ENCODE data around the gene OR6C70. TPM values are rescaled to one million over a fixed set of nuclear protein-coding genes. Genes with fewer than 3 reads are reported as not detected.

OR6C70 gene
- not detected in 2 replicates for total RNA-seq (2022)
- not detected for Bru-seq, nascent RNA
- BruChase-seq, experiment 1, labeled RNA remaining after a 6-hour chase, result not detected
- not detected for BruChase-seq, experiment 2, labeled RNA remaining after a 2-hour chase
- long read RNA-seq, result 0 reads

DNA sequence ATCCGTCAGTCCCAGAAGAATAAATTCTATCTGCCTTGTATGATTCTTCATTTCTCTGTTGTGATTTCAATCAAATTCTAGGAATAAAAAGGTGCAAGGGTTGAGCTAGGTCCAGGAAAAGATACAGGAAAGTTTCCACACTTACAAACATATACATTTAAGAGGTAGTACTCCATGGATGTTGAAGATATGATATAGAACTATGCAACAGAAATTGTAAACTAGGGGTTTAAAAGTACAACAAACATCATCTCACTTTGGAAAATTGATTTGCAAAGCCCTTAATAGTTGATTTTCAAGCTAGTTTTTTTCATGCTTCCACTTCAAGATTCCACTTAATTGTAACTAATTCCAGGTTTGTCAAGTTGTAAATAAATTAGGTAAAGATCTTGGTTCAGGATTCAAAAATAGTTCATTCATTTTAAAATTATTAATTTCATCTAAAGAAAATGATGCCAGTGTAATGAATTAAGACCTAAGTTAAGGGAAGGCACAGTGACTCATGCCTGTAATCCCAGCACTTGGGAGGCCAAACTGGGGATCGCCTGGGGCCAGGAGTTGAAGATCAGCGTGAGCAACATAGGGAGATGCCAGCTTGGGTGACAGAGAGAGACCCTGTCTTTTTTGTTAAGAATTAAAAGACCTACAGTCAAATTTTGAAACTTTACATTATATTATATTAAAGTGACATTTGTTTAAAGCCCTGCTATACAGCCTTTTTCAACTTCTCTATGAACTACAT, at the start of gene OR6C70:
Gene OR6C70 (minus strand): TSS at position 51 of the 742 bp plus-strand sequence. CDS start 0 bp downstream, at position 51.
- H3K27ac Mint-ChIP-seq (ENCODE audit: unreplicated experiment), result no peak within 1 kb of the TSS
- no peak for DNase-seq
- no peak within 1 kb of the TSS for H3K4me3 Mint-ChIP-seq (ENCODE audit: low read depth, unreplicated experiment)
- TF ChIP-seq, protein P1, sequence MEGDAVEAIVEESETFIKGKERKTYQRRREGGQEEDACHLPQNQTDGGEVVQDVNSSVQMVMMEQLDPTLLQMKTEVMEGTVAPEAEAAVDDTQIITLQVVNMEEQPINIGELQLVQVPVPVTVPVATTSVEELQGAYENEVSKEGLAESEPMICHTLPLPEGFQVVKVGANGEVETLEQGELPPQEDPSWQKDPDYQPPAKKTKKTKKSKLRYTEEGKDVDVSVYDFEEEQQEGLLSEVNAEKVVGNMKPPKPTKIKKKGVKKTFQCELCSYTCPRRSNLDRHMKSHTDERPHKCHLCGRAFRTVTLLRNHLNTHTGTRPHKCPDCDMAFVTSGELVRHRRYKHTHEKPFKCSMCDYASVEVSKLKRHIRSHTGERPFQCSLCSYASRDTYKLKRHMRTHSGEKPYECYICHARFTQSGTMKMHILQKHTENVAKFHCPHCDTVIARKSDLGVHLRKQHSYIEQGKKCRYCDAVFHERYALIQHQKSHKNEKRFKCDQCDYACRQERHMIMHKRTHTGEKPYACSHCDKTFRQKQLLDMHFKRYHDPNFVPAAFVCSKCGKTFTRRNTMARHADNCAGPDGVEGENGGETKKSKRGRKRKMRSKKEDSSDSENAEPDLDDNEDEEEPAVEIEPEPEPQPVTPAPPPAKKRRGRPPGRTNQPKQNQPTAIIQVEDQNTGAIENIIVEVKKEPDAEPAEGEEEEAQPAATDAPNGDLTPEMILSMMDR (IDR thresholded peaks at IDR 0.05; ENCODE audit: unreplicated experiment), result no peak
- CTCF ChIA-PET, result no interaction called here
- H3K9me3 Mint-ChIP-seq (ENCODE audit: low read depth, unreplicated experiment), result no peaks in the 10 kb centered on the region
- H3K27me3 Mint-ChIP-seq (ENCODE audit: unreplicated experiment), result no peaks in the 10 kb centered on the region
- H3K36me3 Mint-ChIP-seq (ENCODE audit: insufficient read depth, unreplicated experiment), result no peaks in the 10 kb centered on the region
- BruUV-seq (replicated peaks), result no TSS peak
- intact Hi-C loops (cut with micrococcal nuclease; ENCODE audit: unreplicated experiment), result no loop called here
- H3K4me1 Mint-ChIP-seq (ENCODE audit: low read depth, unreplicated experiment), result no peaks in the 10 kb centered on the region

DNA sequence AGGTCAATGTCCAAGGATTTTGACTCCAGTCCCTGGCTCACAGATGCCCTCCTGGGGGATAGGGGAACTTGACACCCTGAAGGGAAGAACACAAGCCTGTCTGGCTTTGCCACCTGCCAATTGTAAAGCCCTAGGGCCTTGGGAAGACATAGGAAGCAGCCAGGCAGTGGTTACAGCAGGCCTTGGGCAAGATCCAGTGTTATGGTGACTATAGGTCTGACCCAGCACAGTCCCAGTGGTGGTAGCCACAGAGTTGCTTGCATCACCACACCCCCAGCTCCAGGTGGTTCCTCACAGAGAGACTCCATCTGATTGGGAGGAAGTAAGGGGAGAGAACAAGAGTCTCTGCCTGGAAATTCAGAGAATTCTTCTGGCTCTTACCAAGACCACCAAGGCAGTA, 46.5 kb upstream of the OR6C70 start:
- intact Hi-C loops (cut with micrococcal nuclease; ENCODE audit: unreplicated experiment), result loop anchor here (10.0 kb wide), 1 partner anchor 332 kb away; no protein-coding TSS in a partner anchor
- peaks cover 3% of the 10 kb centered on the region for H3K9me3 Mint-ChIP-seq (ENCODE audit: low read depth, unreplicated experiment)
- DNase-seq, result no peak
- CTCF ChIA-PET, result no interaction called here
- H3K36me3 Mint-ChIP-seq (ENCODE audit: insufficient read depth, unreplicated experiment), result no peaks in the 10 kb centered on the region
- no peaks in the 10 kb centered on the region for H3K27me3 Mint-ChIP-seq (ENCODE audit: unreplicated experiment)
- no peak overlapping the region for H3K27ac Mint-ChIP-seq (ENCODE audit: unreplicated experiment)
- no TSS peak for BruUV-seq (replicated peaks)
- no peaks in the 10 kb centered on the region for H3K4me1 Mint-ChIP-seq (ENCODE audit: low read depth, unreplicated experiment)
- H3K4me3 Mint-ChIP-seq (ENCODE audit: low read depth, unreplicated experiment), result no peak overlapping the region
- TF ChIP-seq, protein P1 (IDR thresholded peaks at IDR 0.05; ENCODE audit: unreplicated experiment), result no peak

DNA sequence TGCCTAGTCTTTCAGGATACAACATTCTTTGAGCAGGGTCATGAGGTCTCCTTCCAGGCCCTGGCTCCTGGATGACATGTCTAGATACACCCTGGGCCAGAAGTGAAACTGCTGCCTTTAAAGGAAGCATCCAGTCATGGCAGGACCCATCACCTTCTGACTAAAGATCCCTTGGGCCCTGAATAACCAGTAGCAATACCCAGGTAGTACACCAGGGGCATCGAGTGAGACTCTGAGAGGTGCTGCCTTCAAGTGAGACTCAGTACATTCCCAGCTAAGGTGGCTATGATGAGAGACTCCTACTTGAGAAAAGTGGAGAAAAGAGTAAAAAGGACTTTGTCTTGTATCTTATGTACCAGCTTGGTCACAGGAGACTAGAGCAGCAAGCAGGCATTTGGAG, 45.8 kb upstream of the OR6C70 start:
- no peaks in the 10 kb centered on the region for H3K27me3 Mint-ChIP-seq (ENCODE audit: unreplicated experiment)
- H3K9me3 Mint-ChIP-seq (ENCODE audit: low read depth, unreplicated experiment), result peaks cover 3% of the 10 kb centered on the region
- no peaks in the 10 kb centered on the region for H3K4me1 Mint-ChIP-seq (ENCODE audit: low read depth, unreplicated experiment)
- H3K27ac Mint-ChIP-seq (ENCODE audit: unreplicated experiment), result no peak overlapping the region
- no peak for DNase-seq
- intact Hi-C loops (cut with micrococcal nuclease; ENCODE audit: unreplicated experiment), result loop anchor here (10.0 kb wide), 1 partner anchor 331 kb away; no protein-coding TSS in a partner anchor
- no TSS peak for BruUV-seq (replicated peaks)
- CTCF ChIA-PET, result no interaction called here
- H3K4me3 Mint-ChIP-seq (ENCODE audit: low read depth, unreplicated experiment), result no peak overlapping the region
- TF ChIP-seq, protein P1 (IDR thresholded peaks at IDR 0.05; ENCODE audit: unreplicated experiment), result no peak
- no peaks in the 10 kb centered on the region for H3K36me3 Mint-ChIP-seq (ENCODE audit: insufficient read depth, unreplicated experiment)

- no peak for DNase-seq
- Mint-ChIP-seq H3K27ac (ENCODE audit: unreplicated experiment) (no peak overlapping the region), H3K9me3 (ENCODE audit: low read depth, unreplicated experiment) (no peaks in the 10 kb centered on the region), H3K27me3 (ENCODE audit: unreplicated experiment) (no peaks in the 10 kb centered on the region), H3K36me3 (ENCODE audit: insufficient read depth, unreplicated experiment) (no peaks in the 10 kb centered on the region), H3K4me1 (ENCODE audit: low read depth, unreplicated experiment) (no peaks in the 10 kb centered on the region), H3K4me3 (ENCODE audit: low read depth, unreplicated experiment) (no peak overlapping the region)
- TF ChIP-seq, protein P1 (IDR thresholded peaks at IDR 0.05; ENCODE audit: unreplicated experiment), result no peak
- BruUV-seq (replicated peaks), result no TSS peak
- intact Hi-C loops (cut with micrococcal nuclease; ENCODE audit: unreplicated experiment), result no loop called here
- CTCF ChIA-PET, result no interaction called here
Observed at GRCh38 chr12:55501601-55502000, 31.7 kb upstream of the OR6C70 start.

Data from Calu3 (cell line).